ENCODE results near the gene TBC1D13. TPM values are rescaled to one million over a fixed set of nuclear protein-coding genes. Genes with fewer than 3 reads are reported as not detected.

The TBC1D13 gene
- total and polyA plus RNA-seq, 2 of the 13 experiments (the other 11 are each of a cell fraction or from before 2014, with no cell fraction given): 17.9 to 19.7 TPM

- ATAC-seq (peak; percentile 70), DNase-seq (ENCODE audit: low spot score) (no peak), FAIRE-seq (peak; percentile 47)
- Histone ChIP-seq H3K9ac (ENCODE audit: insufficient read depth, low read depth, low read length) (peak overlapping the region; percentile 79), H3K9me3 (ENCODE audit: low read length) (no peaks in the 10 kb centered on the region), H3K4me2 (ENCODE audit: low read depth, low read length) (peak overlapping the region; percentile 87), H3K27me3 (ENCODE audit: control insufficient read depth in 1 of 2, insufficient read depth in 2 of 2, low read length in 2 of 2) (no peaks in the 10 kb centered on the region; a peak in 1 of 5 replicates), H4K20me1 (ENCODE audit: insufficient read depth, low read length) (no peaks in the 10 kb centered on the region), H3K79me2 (ENCODE audit: insufficient read depth, low read length) (peaks cover 16% of the 10 kb centered on the region), H3K27ac (ENCODE audit: extremely low read length, insufficient read depth, low read length) (peak overlapping the region; percentile 68), H2AFZ (ENCODE audit: low read length) (no peak overlapping the region), H3K4me3 (replicated peaks in 1 of 3; ENCODE audit: insufficient read depth in 1 of 3, low read depth in 2 of 3, low read length in 3 of 3) (peak overlapping the region; percentile 80 to 99 (median 96)), H3K36me3 (replicated peaks in 1 of 2; ENCODE audit: control insufficient read depth in 1 of 2, insufficient read depth in 2 of 2, low read length in 2 of 2) (no peaks in the 10 kb centered on the region), H3K4me1 (ENCODE audit: insufficient read depth, low read length) (peaks cover 19% of the 10 kb centered on the region)
- WGBS (ENCODE audit: low lambda C conversion rate): 0% methylated on average over 23 of the region's 28 CpGs
- BruUV-seq (replicated peaks): no TSS peak
- in situ Hi-C loops (cut with HindIII; ENCODE audit: extremely low pct_ligation_motif_present, low pct_unique_long_range_greater_than_20kb) (no loop called here), intact Hi-C loops (cut with micrococcal nuclease; ENCODE audit: unreplicated experiment) (loop anchor here (2.0 kb wide), 1 partner anchor 38 kb away; no protein-coding TSS in a partner anchor)
- ChIA-PET POLR2A (interaction anchor here (0.9 to 1.6 kb wide), 7 partner anchors 9 to 135 kb away, joined by 3 to 7 read pairs (median 5); partner anchors contain the start of genes ENDOG, SPOUT1, TBC1D13 and ZDHHC12), CTCF (ENCODE audit: low intra/inter-chr PET ratio, low total read pairs) (interaction anchor here (1.6 kb wide), 1 partner anchor 38 kb away, joined by 4 read pairs; no protein-coding TSS in a partner anchor)
- no peak for TF ChIP-seq SYNCRIP (IDR thresholded peaks at IDR 0.05; ENCODE audit: insufficient read depth, low read depth, low read length)
- 0 out of 2 replicates have a peak, but pooled peaks have one; percentile 41 for TF ChIP-seq ZKSCAN5 (CRISPR knock-in tag; IDR thresholded peaks at IDR 0.05)
- TF ChIP-seq, protein P1, sequence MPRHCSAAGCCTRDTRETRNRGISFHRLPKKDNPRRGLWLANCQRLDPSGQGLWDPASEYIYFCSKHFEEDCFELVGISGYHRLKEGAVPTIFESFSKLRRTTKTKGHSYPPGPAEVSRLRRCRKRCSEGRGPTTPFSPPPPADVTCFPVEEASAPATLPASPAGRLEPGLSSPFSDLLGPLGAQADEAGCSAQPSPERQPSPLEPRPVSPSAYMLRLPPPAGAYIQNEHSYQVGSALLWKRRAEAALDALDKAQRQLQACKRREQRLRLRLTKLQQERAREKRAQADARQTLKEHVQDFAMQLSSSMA (CRISPR knock-in tag; IDR thresholded peaks at IDR 0.05): peak; percentile 37; the same call in 1 of the 2 replicates
- 0 out of 2 replicates have a peak, but pooled peaks have one; percentile 3 for TF ChIP-seq NFKB2 (CRISPR knock-in tag; IDR thresholded peaks at IDR 0.05; ENCODE audit: borderline replicate concordance)
- peak; percentile 24; the same call in 1 of the 2 replicates for TF ChIP-seq ZFY (CRISPR knock-in tag; IDR thresholded peaks at IDR 0.05)
- TF ChIP-seq SRF (IDR thresholded peaks at IDR 0.05; ENCODE audit: low read depth, low read length): no peak
- TF ChIP-seq, protein P2, sequence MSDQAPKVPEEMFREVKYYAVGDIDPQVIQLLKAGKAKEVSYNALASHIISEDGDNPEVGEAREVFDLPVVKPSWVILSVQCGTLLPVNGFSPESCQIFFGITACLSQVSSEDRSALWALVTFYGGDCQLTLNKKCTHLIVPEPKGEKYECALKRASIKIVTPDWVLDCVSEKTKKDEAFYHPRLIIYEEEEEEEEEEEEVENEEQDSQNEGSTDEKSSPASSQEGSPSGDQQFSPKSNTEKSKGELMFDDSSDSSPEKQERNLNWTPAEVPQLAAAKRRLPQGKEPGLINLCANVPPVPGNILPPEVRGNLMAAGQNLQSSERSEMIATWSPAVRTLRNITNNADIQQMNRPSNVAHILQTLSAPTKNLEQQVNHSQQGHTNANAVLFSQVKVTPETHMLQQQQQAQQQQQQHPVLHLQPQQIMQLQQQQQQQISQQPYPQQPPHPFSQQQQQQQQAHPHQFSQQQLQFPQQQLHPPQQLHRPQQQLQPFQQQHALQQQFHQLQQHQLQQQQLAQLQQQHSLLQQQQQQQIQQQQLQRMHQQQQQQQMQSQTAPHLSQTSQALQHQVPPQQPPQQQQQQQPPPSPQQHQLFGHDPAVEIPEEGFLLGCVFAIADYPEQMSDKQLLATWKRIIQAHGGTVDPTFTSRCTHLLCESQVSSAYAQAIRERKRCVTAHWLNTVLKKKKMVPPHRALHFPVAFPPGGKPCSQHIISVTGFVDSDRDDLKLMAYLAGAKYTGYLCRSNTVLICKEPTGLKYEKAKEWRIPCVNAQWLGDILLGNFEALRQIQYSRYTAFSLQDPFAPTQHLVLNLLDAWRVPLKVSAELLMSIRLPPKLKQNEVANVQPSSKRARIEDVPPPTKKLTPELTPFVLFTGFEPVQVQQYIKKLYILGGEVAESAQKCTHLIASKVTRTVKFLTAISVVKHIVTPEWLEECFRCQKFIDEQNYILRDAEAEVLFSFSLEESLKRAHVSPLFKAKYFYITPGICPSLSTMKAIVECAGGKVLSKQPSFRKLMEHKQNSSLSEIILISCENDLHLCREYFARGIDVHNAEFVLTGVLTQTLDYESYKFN (CRISPR knock-in tag; conservative IDR thresholded peaks at IDR 0.05): no peak
- no peak for TF ChIP-seq ZNF446 (CRISPR knock-in tag; IDR thresholded peaks at IDR 0.05)
- TF ChIP-seq ZNF383 (CRISPR knock-in tag; IDR thresholded peaks at IDR 0.05; ENCODE audit: borderline replicate concordance): no peak
- 0 out of 2 replicates have a peak, but pooled peaks have one; percentile 7 for TF ChIP-seq REPIN1 (CRISPR knock-in tag; IDR thresholded peaks at IDR 0.05; ENCODE audit: borderline replicate concordance, low read depth)
- TF ChIP-seq ATAD3A (CRISPR knock-in tag; IDR thresholded peaks at IDR 0.05): no peak
- TF ChIP-seq TP53 (CRISPR knock-in tag; conservative IDR thresholded peaks at IDR 0.05): no peak
- TF ChIP-seq GATAD2A (CRISPR knock-in tag; IDR thresholded peaks at IDR 0.05): 0 out of 2 replicates have a peak, but pooled peaks have one; percentile 17
- no peak for TF ChIP-seq ZNF33B (CRISPR knock-in tag; IDR thresholded peaks at IDR 0.05)
- 0 out of 2 replicates have a peak, but pooled peaks have one; percentile 1 for TF ChIP-seq ZNF260 (CRISPR knock-in tag; IDR thresholded peaks at IDR 0.05; ENCODE audit: borderline replicate concordance, low read depth)
- peak; percentile 47; the same call in 1 of the 2 replicates for TF ChIP-seq ZNF510 (CRISPR knock-in tag; IDR thresholded peaks at IDR 0.05; ENCODE audit: low read depth)
- 0 out of 2 replicates have a peak, but pooled peaks have one; percentile 14 for TF ChIP-seq JUND (CRISPR knock-in tag; IDR thresholded peaks at IDR 0.05)
- TF ChIP-seq HMG20B (CRISPR knock-in tag; conservative IDR thresholded peaks at IDR 0.05): no peak
- TF ChIP-seq TBX2 (CRISPR knock-in tag; IDR thresholded peaks at IDR 0.05; ENCODE audit: borderline replicate concordance): peak; percentile 40; the same call in 1 of the 2 replicates
- TF ChIP-seq ZNF777 (CRISPR knock-in tag; IDR thresholded peaks at IDR 0.05): no peak; the same call in 1 of the 2 replicates
Measured at GRCh38 chr9:128771094-128771721, 15.8 kb upstream of the TBC1D13 start.
